ENCODE measurements around the gene CA6.

GRCh38 chr1:8925960-8926359 lies 19.7 kb upstream of the CA6 start:
- TF ChIP-seq CTCF (conservative IDR thresholded peaks at IDR 0.05): no peak
- TF ChIP-seq ZFX (IDR thresholded peaks at IDR 0.05): no peak

Data from C4-2B (cell line).